IMR-90 (cell line): ENCODE measurements around the gene ZBTB7B. TPM values are rescaled to one million over a fixed set of nuclear protein-coding genes. Genes with fewer than 3 reads are reported as not detected.

Source experiments
- ATAC-seq: fragments of 200-7000 bp; cut with Tn5 transposase; 2 replicates; pipeline ENCODE4 v1.9.1; 2020; ENCODE audit warnings: low read depth, mild to moderate bottlenecking, moderate library complexity
- BruUV-seq: library from RNA; stranded (reverse); fragments of 400-500 nt; replicated peaks from 2 replicates; lab custom pipeline; 2021; lab: Mats Ljungman, UMichigan
- CTCF ChIA-PET: fragments of 300-600 bp; formaldehyde crosslinking; extraction: SDS; loops from one replicate; lab custom pipeline; 2021; ENCODE audit warnings: antibody characterized with exemption; lab: Yijun Ruan, JAX
- POLR2A ChIA-PET: fragments of 300-600 bp; sonication (Branson Sonifier 250); formaldehyde crosslinking; loops from one replicate; lab custom pipeline; 2022; ENCODE audit warnings: antibody characterized with exemption; ENCODE audit not compliant: unreplicated experiment; lab: Charles Lee
- DNase-seq: peaks from one replicate; pipeline ENCODE4 v3.0.0; 2013
- H2AFZ ChIP-seq: replicated peaks from 2 replicates; pipeline ENCODE3; 2013; ENCODE audit warnings: low read length, mild to moderate bottlenecking; ENCODE audit not compliant: poor library complexity
- H2AK5ac ChIP-seq: 2 replicates; pipeline ENCODE4 v1.6.1; 2013; ENCODE audit warnings: low read depth, low read length, inconsistent platforms
- H2AK9ac ChIP-seq: replicated peaks from 2 replicates; pipeline ENCODE3; 2013; ENCODE audit warnings: mild to moderate bottlenecking, low read depth, low read length, moderate library complexity; ENCODE audit not compliant: poor library complexity
- H2BK120ac ChIP-seq: 2 replicates; pipeline ENCODE4 v1.6.1; 2013; ENCODE audit warnings: low read depth, low read length, inconsistent platforms
- H2BK15ac ChIP-seq: 3 replicates; pipeline ENCODE4 v1.6.1; 2013; ENCODE audit warnings: low read depth, low read length, inconsistent platforms
- H2BK20ac ChIP-seq: 2 replicates; pipeline ENCODE4 v1.6.1; 2013; ENCODE audit warnings: low read depth, mild to moderate bottlenecking, inconsistent platforms, low read length, moderate library complexity
- H2BK5ac ChIP-seq: 2 replicates; pipeline ENCODE4 v1.6.1; 2013; ENCODE audit warnings: mild to moderate bottlenecking, low read depth, low read length, inconsistent platforms; ENCODE audit not compliant: poor library complexity, severe bottlenecking
- H3K14ac ChIP-seq: replicated peaks from 2 replicates; pipeline ENCODE4 v1.6.1; 2013; ENCODE audit warnings: low read depth, low read length, inconsistent platforms
- H3K18ac ChIP-seq: 2 replicates; pipeline ENCODE4 v1.6.1; 2013; ENCODE audit warnings: low read depth, low read length, control low read depth
- H3K23ac ChIP-seq: 2 replicates; pipeline ENCODE4 v1.6.1; 2013; ENCODE audit warnings: low read depth, low read length, inconsistent platforms
- H3K27ac ChIP-seq: 2 replicates; pipeline ENCODE4 v1.5.1; 2013; ENCODE audit warnings: mild to moderate bottlenecking, control low read depth, low read length; ENCODE audit not compliant: insufficient read depth
- H3K27me3 ChIP-seq: 2 replicates; pipeline ENCODE4 v1.6.1; 2013; ENCODE audit warnings: low read length; ENCODE audit not compliant: control insufficient read depth, insufficient read depth
- H3K36me3 ChIP-seq: 2 replicates; pipeline ENCODE4 v1.6.1; 2013; ENCODE audit warnings: low read length, mixed read lengths; ENCODE audit not compliant: control insufficient read depth, insufficient read depth
- H3K4ac ChIP-seq: 2 replicates; pipeline ENCODE4 v1.6.1; 2013; ENCODE audit warnings: low read depth, low read length, inconsistent platforms
- H3K4me1 ChIP-seq: 2 replicates; pipeline ENCODE4 v1.6.1; 2013; ENCODE audit warnings: low read length, mixed read lengths; ENCODE audit not compliant: control insufficient read depth, insufficient read depth
- H3K4me2 ChIP-seq: 2 replicates; pipeline ENCODE4 v1.6.1; 2013; ENCODE audit warnings: low read depth, mild to moderate bottlenecking, control low read depth, low read length, moderate library complexity
- H3K4me3 ChIP-seq: 2 replicates; pipeline ENCODE4 v1.5.1; 2013; ENCODE audit warnings: low read depth, mild to moderate bottlenecking, control low read depth, low read length, moderate library complexity; ENCODE audit not compliant: insufficient read depth
- H3K56ac ChIP-seq: 2 replicates; pipeline ENCODE4 v1.6.1; 2013; ENCODE audit warnings: low read length, inconsistent platforms; ENCODE audit not compliant: insufficient read depth; ENCODE audit errors: extremely low read depth
- H3K79me1 ChIP-seq, 2 experiments: 2 replicates each; pipeline ENCODE4 v1.6.1; 2013; ENCODE audit warnings: low read length in 2 of 2, inconsistent platforms in 1 of 2, low read depth in 1 of 2
- H3K9ac ChIP-seq: 2 replicates; pipeline ENCODE4 v1.6.1; 2013; ENCODE audit warnings: low read depth, low read length, control low read depth
- H3K9me1 ChIP-seq: 2 replicates; pipeline ENCODE4 v1.6.1; 2013; ENCODE audit warnings: low read length, inconsistent platforms; ENCODE audit not compliant: insufficient read depth
- H3K9me3 ChIP-seq: 2 replicates; pipeline ENCODE4 v1.6.1; 2013; ENCODE audit warnings: low read length; ENCODE audit not compliant: control insufficient read depth, insufficient read depth
- H4K20me1 ChIP-seq: 2 replicates; pipeline ENCODE4 v1.6.1; 2013; ENCODE audit warnings: low read length, inconsistent platforms; ENCODE audit not compliant: insufficient read depth
- H4K5ac ChIP-seq: 2 replicates; pipeline ENCODE4 v1.6.1; 2013; ENCODE audit warnings: mild to moderate bottlenecking, low read depth, low read length, control low read depth
- H4K8ac ChIP-seq, 2 experiments: 2 replicates each; pipeline ENCODE4 v1.6.1; 2013; ENCODE audit warnings: low read depth in 2 of 2, low read length in 2 of 2, control low read depth in 1 of 2, inconsistent platforms in 1 of 2
- H4K91ac ChIP-seq: 2 replicates; pipeline ENCODE4 v1.6.1; 2013; ENCODE audit warnings: low read depth, low read length, inconsistent platforms; ENCODE audit not compliant: insufficient read depth
- CEBPB ChIP-seq: IDR thresholded peaks from 2 replicates; pipeline ENCODE4 v1.6.1; 2012; ENCODE audit warnings: low read depth, low read length, improper control_type of control experiment
- FOS ChIP-seq: fragments of 150-350 bp; IDR thresholded peaks from 2 replicates; pipeline ENCODE4 v1.6.1; 2016; ENCODE audit warnings: low read depth, low read length
- NFE2L2 ChIP-seq: fragments of 150-350 bp; IDR thresholded peaks from 2 replicates; pipeline ENCODE4 v1.6.1; 2016; ENCODE audit warnings: low read depth, mild to moderate bottlenecking, low read length
- POLR2A ChIP-seq: IDR thresholded peaks from 2 replicates; pipeline ENCODE4 v1.6.1; 2012; ENCODE audit warnings: mild to moderate bottlenecking, low read depth, low read length
- RAD21 ChIP-seq: IDR thresholded peaks from 2 replicates; pipeline ENCODE4 v1.6.1; 2012; ENCODE audit warnings: low read length, improper control_type of control experiment
- RCOR1 ChIP-seq: IDR thresholded peaks from 2 replicates; pipeline ENCODE4 v1.6.1; 2012; ENCODE audit warnings: mild to moderate bottlenecking, low read length, improper control_type of control experiment; ENCODE audit not compliant: insufficient replicate concordance
- RFX5 ChIP-seq: IDR thresholded peaks from 2 replicates; pipeline ENCODE4 v1.8.0; 2012; ENCODE audit warnings: low read depth, mild to moderate bottlenecking, low read length, moderate library complexity
- WGBS, 2 experiments: methylation state at CpG; one replicate each; pipeline versions ENCODE4 v1.1.5 to v1.1.7; 2013; ENCODE audit warnings: missing lambda C conversion rate in 2 of 2; ENCODE audit not compliant: insufficient read length in 1 of 2; ENCODE audit errors: extremely low coverage in 2 of 2; 5-methylcytosine and 5-hydroxymethylcytosine counted together
- dilution Hi-C: fragments of 300-500 bp; cut with HindIII; formaldehyde crosslinking; loops from one replicate; pipeline ENCODE4 v1.14.3; 2018; ENCODE audit warnings: low sequenced_read_pairs; ENCODE audit not compliant: unreplicated experiment
- in situ Hi-C: fragments of 300-500 bp; cut with MboI; formaldehyde crosslinking; loops from 3 replicates; pipeline ENCODE4 v1.14.3; 2019; ENCODE audit warnings: low sequenced_read_pairs, inconsistent platforms, mixed read lengths
- intact Hi-C: fragments of 100-400 bp; cut with micrococcal nuclease; formaldehyde crosslinking; loops from 2 replicates; pipeline ENCODE4 v1.10.0; 2022
- polyA plus RNA-seq, 3 experiments: library from polyadenylated mRNA; depleted of rRNA; stranded (reverse); fragments of >200 nt; gene quantifications; 2 replicates each; pipeline ENCODE4 v1.2.3, GENCODE V29; 2012; ENCODE audit warnings: low replicate concordance in 1 of 3
- total RNA-seq: library from RNA; depleted of rRNA; stranded (reverse); fragments of >200 nt; gene quantifications from 2 replicates; pipeline ENCODE4 v1.2.3, GENCODE V29; 2012
- TF ChIP-seq, protein P1 (sequence below): fragments of 150-350 bp; IDR thresholded peaks from 2 replicates; pipeline ENCODE4 v1.6.1; 2017; ENCODE audit warnings: mild to moderate bottlenecking, antibody characterized with exemption, low read length, low read depth
- TF ChIP-seq, protein P2 (sequence below): conservative IDR thresholded peaks from 2 replicates; pipeline ENCODE4 v1.5.1; 2012; ENCODE audit warnings: mild to moderate bottlenecking, low read depth, low read length, improper control_type of control experiment
- TF ChIP-seq, protein P3 (sequence below): fragments of 150-350 bp; IDR thresholded peaks from 2 replicates; pipeline ENCODE4 v1.6.1; 2016; ENCODE audit warnings: low read depth, mild to moderate bottlenecking, low read length, moderate library complexity, borderline replicate concordance

ZBTB7B gene
- total and polyA plus RNA-seq, 2 of the 4 experiments (the other 2 are of a cell fraction): 7.7 to 17.4 TPM

DNA sequence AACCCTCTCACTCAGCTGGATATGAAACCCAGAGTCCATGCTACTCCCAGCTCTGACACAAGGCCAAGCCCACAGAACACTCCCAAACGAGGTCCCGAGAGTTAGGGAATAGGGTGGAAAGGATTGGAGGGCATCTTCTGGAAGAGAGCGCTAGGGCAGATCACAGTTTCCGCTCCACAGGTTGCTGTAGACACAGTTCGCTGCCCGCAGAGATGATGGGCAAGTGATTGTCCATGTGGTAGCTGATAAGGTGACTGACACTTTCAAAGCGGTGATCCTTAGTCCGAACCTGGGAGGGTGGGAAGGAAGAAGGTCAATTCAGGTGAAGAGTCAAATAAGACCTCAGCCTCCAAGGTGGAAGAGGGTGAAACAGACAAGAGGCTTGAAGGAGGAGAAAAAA, 39.0 kb upstream of the ZBTB7B start:
- Histone ChIP-seq H4K20me1 (peaks cover 39% of the 10 kb centered on the region), H3K4me2 (no peak overlapping the region), H2AK5ac (peak overlapping the region; percentile 20; the same call in 1 of the 2 replicates), H3K9ac (no peak overlapping the region), H3K4me3 (no peak overlapping the region), H3K56ac (no peak overlapping the region), H4K5ac (no peak overlapping the region), H3K27ac (no peak overlapping the region), H3K79me1 (peaks cover 30 to 75% of the 10 kb centered on the region in 2 experiments), H3K14ac (no peak overlapping the region), H2AK9ac (no peak overlapping the region), H3K4ac (no peak overlapping the region), H3K9me1 (no peaks in the 10 kb centered on the region), H2AFZ (no peak overlapping the region), H3K36me3 (peaks cover 63% of the 10 kb centered on the region), H3K23ac (peak overlapping the region; percentile 61), H4K91ac (no peak overlapping the region), H3K18ac (no peak overlapping the region), H3K9me3 (no peaks in the 10 kb centered on the region), H2BK20ac (no peak overlapping the region), H2BK120ac (no peak overlapping the region), H4K8ac (no peak overlapping the region), H3K4me1 (peaks cover 12% of the 10 kb centered on the region), H2BK5ac (no peak overlapping the region), H2BK15ac (no peak overlapping the region), H3K27me3 (no peaks in the 10 kb centered on the region)
- DNase-seq (no peak), ATAC-seq (no peak)
- ChIA-PET POLR2A (no interaction called here), CTCF (interaction anchor here (1.1 kb wide), 1 partner anchor 8 kb away, joined by 3 read pairs; the partner anchor contains the start of gene PBXIP1)
- TF ChIP-seq CEBPB: no peak
- no peak for TF ChIP-seq FOS
- TF ChIP-seq, protein P1, sequence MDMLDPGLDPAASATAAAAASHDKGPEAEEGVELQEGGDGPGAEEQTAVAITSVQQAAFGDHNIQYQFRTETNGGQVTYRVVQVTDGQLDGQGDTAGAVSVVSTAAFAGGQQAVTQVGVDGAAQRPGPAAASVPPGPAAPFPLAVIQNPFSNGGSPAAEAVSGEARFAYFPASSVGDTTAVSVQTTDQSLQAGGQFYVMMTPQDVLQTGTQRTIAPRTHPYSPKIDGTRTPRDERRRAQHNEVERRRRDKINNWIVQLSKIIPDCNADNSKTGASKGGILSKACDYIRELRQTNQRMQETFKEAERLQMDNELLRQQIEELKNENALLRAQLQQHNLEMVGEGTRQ: no peak
- TF ChIP-seq, protein P2, sequence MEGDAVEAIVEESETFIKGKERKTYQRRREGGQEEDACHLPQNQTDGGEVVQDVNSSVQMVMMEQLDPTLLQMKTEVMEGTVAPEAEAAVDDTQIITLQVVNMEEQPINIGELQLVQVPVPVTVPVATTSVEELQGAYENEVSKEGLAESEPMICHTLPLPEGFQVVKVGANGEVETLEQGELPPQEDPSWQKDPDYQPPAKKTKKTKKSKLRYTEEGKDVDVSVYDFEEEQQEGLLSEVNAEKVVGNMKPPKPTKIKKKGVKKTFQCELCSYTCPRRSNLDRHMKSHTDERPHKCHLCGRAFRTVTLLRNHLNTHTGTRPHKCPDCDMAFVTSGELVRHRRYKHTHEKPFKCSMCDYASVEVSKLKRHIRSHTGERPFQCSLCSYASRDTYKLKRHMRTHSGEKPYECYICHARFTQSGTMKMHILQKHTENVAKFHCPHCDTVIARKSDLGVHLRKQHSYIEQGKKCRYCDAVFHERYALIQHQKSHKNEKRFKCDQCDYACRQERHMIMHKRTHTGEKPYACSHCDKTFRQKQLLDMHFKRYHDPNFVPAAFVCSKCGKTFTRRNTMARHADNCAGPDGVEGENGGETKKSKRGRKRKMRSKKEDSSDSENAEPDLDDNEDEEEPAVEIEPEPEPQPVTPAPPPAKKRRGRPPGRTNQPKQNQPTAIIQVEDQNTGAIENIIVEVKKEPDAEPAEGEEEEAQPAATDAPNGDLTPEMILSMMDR: no peak
- no peak for TF ChIP-seq RCOR1
- no peak for TF ChIP-seq RAD21
- no peak for TF ChIP-seq NFE2L2
- TF ChIP-seq RFX5: no peak
- TF ChIP-seq POLR2A: no peak
- TF ChIP-seq, protein P3, sequence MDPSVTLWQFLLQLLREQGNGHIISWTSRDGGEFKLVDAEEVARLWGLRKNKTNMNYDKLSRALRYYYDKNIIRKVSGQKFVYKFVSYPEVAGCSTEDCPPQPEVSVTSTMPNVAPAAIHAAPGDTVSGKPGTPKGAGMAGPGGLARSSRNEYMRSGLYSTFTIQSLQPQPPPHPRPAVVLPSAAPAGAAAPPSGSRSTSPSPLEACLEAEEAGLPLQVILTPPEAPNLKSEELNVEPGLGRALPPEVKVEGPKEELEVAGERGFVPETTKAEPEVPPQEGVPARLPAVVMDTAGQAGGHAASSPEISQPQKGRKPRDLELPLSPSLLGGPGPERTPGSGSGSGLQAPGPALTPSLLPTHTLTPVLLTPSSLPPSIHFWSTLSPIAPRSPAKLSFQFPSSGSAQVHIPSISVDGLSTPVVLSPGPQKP: no peak
- dilution Hi-C loops (no loop called here), intact Hi-C loops (no loop called here), in situ Hi-C loops (no loop called here)
- no TSS peak for BruUV-seq
- 40% methylated on average over 1 of the region's 8 CpGs; no CpG with 5 or more reads in 1 of the 2 experiments for WGBS, 2 experiments
